Mesendoderm (in vitro differentiated cells): ENCODE data around the gene EDN2.

Source experiments
- DNase-seq: peaks from one replicate; pipeline ENCODE4 v3.0.0; 2013
- H2AK5ac ChIP-seq: 2 replicates; pipeline ENCODE4 v1.6.1; 2013; ENCODE audit warnings: low read length, inconsistent platforms
- H2BK120ac ChIP-seq: 2 replicates; pipeline ENCODE4 v1.6.1; 2013; ENCODE audit warnings: low read depth, mild to moderate bottlenecking, low read length, moderate library complexity, mixed read lengths
- H2BK15ac ChIP-seq: replicated peaks from 2 replicates; pipeline ENCODE4 v1.6.1; 2013; ENCODE audit warnings: low read depth, mild to moderate bottlenecking, moderate library complexity
- H2BK5ac ChIP-seq: 2 replicates; pipeline ENCODE4 v1.6.1; 2013; ENCODE audit warnings: low read length, inconsistent platforms
- H3K18ac ChIP-seq: 2 replicates; pipeline ENCODE4 v1.6.1; 2013; ENCODE audit warnings: mild to moderate bottlenecking, low read length, mixed read lengths
- H3K23ac ChIP-seq: one replicate; pipeline ENCODE4 v1.6.1; 2013; ENCODE audit warnings: low read length
- H3K27ac ChIP-seq: 2 replicates; pipeline ENCODE4 v1.5.1; 2013; ENCODE audit warnings: low read depth, mild to moderate bottlenecking, inconsistent platforms, low read length, moderate library complexity
- H3K27me3 ChIP-seq: 2 replicates; pipeline ENCODE4 v1.6.1; 2013; ENCODE audit warnings: low read length, control low read depth, mild to moderate bottlenecking, inconsistent platforms; ENCODE audit not compliant: insufficient read depth, poor library complexity
- H3K36me3 ChIP-seq: 2 replicates; pipeline ENCODE4 v1.6.1; 2013; ENCODE audit warnings: low read length, inconsistent platforms; ENCODE audit not compliant: control insufficient read depth, insufficient read depth
- H3K4ac ChIP-seq: one replicate; pipeline ENCODE4 v1.6.1; 2013; ENCODE audit warnings: low read depth, mild to moderate bottlenecking, low read length, moderate library complexity
- H3K4me1 ChIP-seq: 2 replicates; pipeline ENCODE4 v1.6.1; 2013; ENCODE audit warnings: low read depth, low read length, inconsistent platforms; ENCODE audit not compliant: control insufficient read depth
- H3K4me2 ChIP-seq: 2 replicates; pipeline ENCODE4 v1.6.1; 2013; ENCODE audit warnings: low read length
- H3K4me3 ChIP-seq: 2 replicates; pipeline ENCODE4 v1.5.1; 2013; ENCODE audit warnings: mild to moderate bottlenecking, low read length
- H3K56ac ChIP-seq: one replicate; pipeline ENCODE4 v1.6.1; 2013; ENCODE audit warnings: low read length
- H3K79me1 ChIP-seq: 2 replicates; pipeline ENCODE4 v1.6.1; 2013; ENCODE audit warnings: low read length, inconsistent platforms
- H3K79me2 ChIP-seq: 2 replicates; pipeline ENCODE4 v1.6.1; 2013; ENCODE audit warnings: mild to moderate bottlenecking, low read length; ENCODE audit not compliant: control insufficient read depth, insufficient read depth
- H3K9ac ChIP-seq: 2 replicates; pipeline ENCODE4 v1.6.1; 2013; ENCODE audit warnings: low read length, inconsistent platforms
- H4K5ac ChIP-seq: one replicate; pipeline ENCODE4 v1.6.1; 2013; ENCODE audit warnings: low read length
- H4K8ac ChIP-seq: one replicate; pipeline ENCODE4 v1.6.1; 2013; ENCODE audit warnings: low read depth, mild to moderate bottlenecking, control low read depth, low read length, moderate library complexity
- WGBS: extraction: QIAGEN DNeasy Blood & Tissue Kit; methylation state at CpG from one replicate; pipeline ENCODE4 v1.1.7; 2013; ENCODE audit warnings: low lambda C conversion rate, missing lambda C conversion rate; ENCODE audit not compliant: insufficient coverage; ENCODE audit errors: extremely low coverage; 5-methylcytosine and 5-hydroxymethylcytosine counted together

The EDN2 gene

DNA sequence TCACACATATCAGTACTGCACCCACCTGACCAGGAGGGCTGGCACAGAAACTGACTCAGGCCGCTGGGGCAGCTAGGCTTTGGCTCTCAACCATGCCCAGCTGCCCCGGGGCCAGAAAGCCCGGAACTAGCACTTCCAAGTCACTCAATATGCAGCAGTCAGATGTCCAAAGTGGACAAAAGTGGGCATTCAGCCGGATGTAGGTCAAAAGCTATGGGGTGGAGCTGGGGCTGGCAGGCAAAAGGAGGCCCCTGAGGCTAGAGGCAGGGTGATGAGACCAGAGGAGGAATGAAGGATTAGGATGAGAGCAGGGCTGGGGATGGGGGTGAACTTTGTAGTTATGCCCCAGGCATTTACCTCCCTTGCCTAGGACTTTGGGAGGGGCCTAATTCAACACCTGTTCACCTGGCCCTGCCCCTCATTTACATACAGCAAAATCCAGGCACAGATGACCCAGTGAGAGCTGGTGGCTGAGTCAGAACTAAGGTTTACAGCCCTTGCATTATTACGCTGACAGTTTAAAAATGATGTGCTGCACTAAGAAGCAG is 30.7 kb upstream of the EDN2 start:
- Histone ChIP-seq H2BK15ac (no peak overlapping the region), H3K36me3 (no peaks in the 10 kb centered on the region), H3K4me3 (no peak overlapping the region), H3K4me2 (no peak overlapping the region), H3K27me3 (no peaks in the 10 kb centered on the region), H3K4me1 (peaks cover 4% of the 10 kb centered on the region), H3K27ac (no peak overlapping the region), H3K4ac (no peak overlapping the region), H3K18ac (no peak overlapping the region), H3K79me1 (no peaks in the 10 kb centered on the region), H3K56ac (no peak overlapping the region), H3K79me2 (no peaks in the 10 kb centered on the region), H4K5ac (no peak overlapping the region), H2BK120ac (no peak overlapping the region), H3K23ac (no peak overlapping the region), H2AK5ac (no peak overlapping the region), H3K9ac (no peak overlapping the region), H2BK5ac (no peak overlapping the region), H4K8ac (no peak overlapping the region)
- peak; percentile 45 for DNase-seq
- WGBS = no CpG with 5 or more reads among the region's 5 CpGs

DNA sequence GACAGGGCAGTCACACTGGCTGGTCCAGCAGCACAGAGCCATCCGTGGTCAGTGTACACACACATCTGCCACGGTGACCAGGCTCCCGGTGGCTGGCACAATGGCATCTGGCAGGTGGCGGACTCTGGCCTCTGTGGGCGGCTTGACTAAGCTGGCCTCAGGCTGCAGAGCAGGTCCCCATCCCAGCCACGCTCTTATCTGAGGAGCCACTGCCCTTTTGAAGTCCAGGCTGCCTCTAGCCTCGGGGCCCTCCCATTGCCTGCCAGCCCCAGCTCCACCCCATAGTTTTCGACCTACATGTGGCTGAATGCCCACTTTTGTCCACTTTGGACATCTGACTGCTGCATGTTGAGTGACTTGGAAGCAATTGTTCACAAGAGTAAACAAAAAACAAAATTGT is 29.9 kb upstream of the EDN2 start:
- no peak overlapping the region for H3K4me2 ChIP-seq
- no peak overlapping the region for H4K8ac ChIP-seq
- no peak overlapping the region for H3K9ac ChIP-seq
- H3K79me2 ChIP-seq = no peaks in the 10 kb centered on the region
- WGBS = no CpG with 5 or more reads among the region's 8 CpGs
- no peak overlapping the region for H3K56ac ChIP-seq
- no peak overlapping the region for H2AK5ac ChIP-seq
- H3K4me3 ChIP-seq = no peak overlapping the region
- H3K27ac ChIP-seq = no peak overlapping the region
- no peak for DNase-seq
- no peak overlapping the region for H3K23ac ChIP-seq
- peaks cover 4% of the 10 kb centered on the region for H3K4me1 ChIP-seq
- H3K18ac ChIP-seq = no peak overlapping the region
- H2BK5ac ChIP-seq = no peak overlapping the region
- H3K79me1 ChIP-seq = no peaks in the 10 kb centered on the region
- no peak overlapping the region for H3K4ac ChIP-seq
- no peaks in the 10 kb centered on the region for H3K36me3 ChIP-seq
- no peak overlapping the region for H4K5ac ChIP-seq
- H2BK120ac ChIP-seq = no peak overlapping the region
- no peaks in the 10 kb centered on the region for H3K27me3 ChIP-seq
- no peak overlapping the region for H2BK15ac ChIP-seq

GRCh38 chr1:41513383-41513735 is 28.9 kb upstream of the EDN2 start:
- no peak overlapping the region for H3K4me3 ChIP-seq
- H3K79me1 ChIP-seq = no peaks in the 10 kb centered on the region
- H3K56ac ChIP-seq = no peak overlapping the region
- H3K4ac ChIP-seq = no peak overlapping the region
- H4K8ac ChIP-seq = no peak overlapping the region
- no peaks in the 10 kb centered on the region for H3K36me3 ChIP-seq
- no peak overlapping the region for H2BK120ac ChIP-seq
- H3K4me2 ChIP-seq = no peak overlapping the region
- no peak overlapping the region for H2AK5ac ChIP-seq
- no peak for DNase-seq
- no peak overlapping the region for H2BK5ac ChIP-seq
- H2BK15ac ChIP-seq = no peak overlapping the region
- no peak overlapping the region for H3K23ac ChIP-seq
- no peaks in the 10 kb centered on the region for H3K27me3 ChIP-seq
- H3K27ac ChIP-seq = no peak overlapping the region
- no peak overlapping the region for H3K9ac ChIP-seq
- no CpG with 5 or more reads among the region's 17 CpGs for WGBS
- H4K5ac ChIP-seq = no peak overlapping the region
- peaks cover 4% of the 10 kb centered on the region for H3K4me1 ChIP-seq
- H3K79me2 ChIP-seq = no peaks in the 10 kb centered on the region
- H3K18ac ChIP-seq = no peak overlapping the region

- H3K4me1 ChIP-seq = peaks cover 4% of the 10 kb centered on the region
- H3K9ac ChIP-seq = no peak overlapping the region
- no peak overlapping the region for H3K56ac ChIP-seq
- H3K18ac ChIP-seq = no peak overlapping the region
- H2BK120ac ChIP-seq = no peak overlapping the region
- no peak overlapping the region for H2AK5ac ChIP-seq
- no peak overlapping the region for H4K5ac ChIP-seq
- no peak overlapping the region for H2BK5ac ChIP-seq
- H3K23ac ChIP-seq = no peak overlapping the region
- no peak overlapping the region for H3K4me2 ChIP-seq
- H3K27me3 ChIP-seq = no peaks in the 10 kb centered on the region
- H3K79me2 ChIP-seq = no peaks in the 10 kb centered on the region
- H4K8ac ChIP-seq = no peak overlapping the region
- H3K36me3 ChIP-seq = no peaks in the 10 kb centered on the region
- no peaks in the 10 kb centered on the region for H3K79me1 ChIP-seq
- H3K4me3 ChIP-seq = no peak overlapping the region
- H2BK15ac ChIP-seq = no peak overlapping the region
- WGBS = no CpG with 5 or more reads among the region's 27 CpGs
- H3K4ac ChIP-seq = no peak overlapping the region
- no peak for DNase-seq
- H3K27ac ChIP-seq = no peak overlapping the region
Measured at GRCh38 chr1:41512701-41513382, 28.4 kb upstream of the EDN2 start.

GRCh38 chr1:41511239-41511540 is 26.7 kb upstream of the EDN2 start:
- no CpG with 5 or more reads among the region's 7 CpGs for WGBS
- Histone ChIP-seq H3K79me2 (no peaks in the 10 kb centered on the region), H3K36me3 (no peaks in the 10 kb centered on the region)

More at GRCh38 chr1:41511239-41511540, 26.7 kb upstream of the EDN2 start:
- H2BK120ac ChIP-seq = no peak overlapping the region
- H3K4ac ChIP-seq = no peak overlapping the region
- H3K56ac ChIP-seq = no peak overlapping the region
- no peak overlapping the region for H3K4me3 ChIP-seq
- H4K5ac ChIP-seq = no peak overlapping the region
- no peak for DNase-seq
- H2AK5ac ChIP-seq = no peak overlapping the region
- H4K8ac ChIP-seq = no peak overlapping the region
- H3K79me1 ChIP-seq = no peaks in the 10 kb centered on the region
- no peak overlapping the region for H3K18ac ChIP-seq
- H3K27me3 ChIP-seq = no peaks in the 10 kb centered on the region
- peaks cover 4% of the 10 kb centered on the region for H3K4me1 ChIP-seq
- no peak overlapping the region for H2BK5ac ChIP-seq
- H3K9ac ChIP-seq = no peak overlapping the region
- H2BK15ac ChIP-seq = no peak overlapping the region
- no peak overlapping the region for H3K23ac ChIP-seq
- H3K4me2 ChIP-seq = no peak overlapping the region
- H3K27ac ChIP-seq = no peak overlapping the region
